Neural progenitor cell (in vitro differentiated cells): ENCODE results near the gene CIART.

Experiments used
- EZH2 ChIP-seq: fragments of 200-600 bp; sonication (generic); IDR thresholded peaks from 2 replicates; pipeline ENCODE4 v1.6.1; 2017; ENCODE audit warnings: antibody characterized with exemption, mild to moderate bottlenecking, moderate library complexity
- EZH2phosphoT487 ChIP-seq: fragments of 200-600 bp; sonication (generic); IDR thresholded peaks from 2 replicates; pipeline ENCODE4 v1.6.1; 2017; ENCODE audit warnings: antibody characterized with exemption
- TF ChIP-seq, protein P1 (sequence below): fragments of 200-600 bp; sonication (generic); IDR thresholded peaks from 2 replicates; pipeline ENCODE4 v1.5.1; 2017; ENCODE audit warnings: antibody characterized with exemption, mild to moderate bottlenecking

DNA sequence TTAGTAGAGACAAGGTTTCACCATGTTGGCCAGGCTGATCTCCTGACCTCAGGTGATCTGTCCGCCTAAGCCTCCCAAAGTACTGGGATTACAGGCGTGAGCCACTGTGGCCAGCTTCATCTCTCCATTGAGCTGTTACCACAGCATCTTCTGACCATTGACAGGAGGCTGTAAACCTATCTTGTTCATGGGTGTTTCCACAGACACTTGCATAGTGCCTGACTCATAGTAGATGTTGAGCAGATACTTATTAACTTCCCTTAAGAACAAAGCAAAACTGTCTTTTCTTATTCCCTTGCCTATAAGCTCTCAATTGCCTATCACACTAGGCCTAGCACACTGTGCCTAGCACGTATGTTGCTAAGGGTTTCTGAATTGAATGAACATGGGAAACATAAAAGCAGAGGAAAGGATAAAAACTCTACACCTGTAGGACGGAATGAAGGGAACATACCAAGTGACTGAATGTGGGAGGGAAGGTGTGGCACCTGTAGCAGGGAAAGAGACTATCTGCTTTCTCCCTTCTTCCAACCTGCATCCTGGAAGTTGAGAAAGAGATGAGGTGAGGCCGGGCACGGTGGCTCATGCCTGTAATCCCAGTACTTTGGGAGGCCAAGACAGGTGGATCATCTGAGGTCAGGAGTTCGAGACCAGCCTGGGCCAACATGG is 10.9 kb upstream of the CIART start:
- TF ChIP-seq, protein P1, sequence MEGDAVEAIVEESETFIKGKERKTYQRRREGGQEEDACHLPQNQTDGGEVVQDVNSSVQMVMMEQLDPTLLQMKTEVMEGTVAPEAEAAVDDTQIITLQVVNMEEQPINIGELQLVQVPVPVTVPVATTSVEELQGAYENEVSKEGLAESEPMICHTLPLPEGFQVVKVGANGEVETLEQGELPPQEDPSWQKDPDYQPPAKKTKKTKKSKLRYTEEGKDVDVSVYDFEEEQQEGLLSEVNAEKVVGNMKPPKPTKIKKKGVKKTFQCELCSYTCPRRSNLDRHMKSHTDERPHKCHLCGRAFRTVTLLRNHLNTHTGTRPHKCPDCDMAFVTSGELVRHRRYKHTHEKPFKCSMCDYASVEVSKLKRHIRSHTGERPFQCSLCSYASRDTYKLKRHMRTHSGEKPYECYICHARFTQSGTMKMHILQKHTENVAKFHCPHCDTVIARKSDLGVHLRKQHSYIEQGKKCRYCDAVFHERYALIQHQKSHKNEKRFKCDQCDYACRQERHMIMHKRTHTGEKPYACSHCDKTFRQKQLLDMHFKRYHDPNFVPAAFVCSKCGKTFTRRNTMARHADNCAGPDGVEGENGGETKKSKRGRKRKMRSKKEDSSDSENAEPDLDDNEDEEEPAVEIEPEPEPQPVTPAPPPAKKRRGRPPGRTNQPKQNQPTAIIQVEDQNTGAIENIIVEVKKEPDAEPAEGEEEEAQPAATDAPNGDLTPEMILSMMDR: no peak
- TF ChIP-seq EZH2 (no peak), EZH2phosphoT487 (no peak)
